WTC11 (cell line): ENCODE data around the gene KIF22. TPM values are rescaled to one million over a fixed set of nuclear protein-coding genes. Genes with fewer than 3 reads are reported as not detected.

ENCODE experiments used
- ATAC-seq: fragments of 200-7000 bp; cut with Tn5 transposase; 2 replicates; pipeline ENCODE4 v1.10.0; 2021; ENCODE audit warnings: mild to moderate bottlenecking, moderate library complexity
- CTCF ChIA-PET: fragments of 300-600 bp; sonication (Branson Sonifier 250); formaldehyde crosslinking; loops from one replicate; lab custom pipeline; 2021; ENCODE audit warnings: antibody characterized with exemption; lab: Charles Lee
- POLR2A ChIA-PET: fragments of 350-600 bp; sonication (Branson Sonifier 250); formaldehyde crosslinking; loops from one replicate; lab custom pipeline; 2021; ENCODE audit warnings: antibody characterized with exemption; lab: Charles Lee
- DNase-seq: peaks from one replicate; pipeline ENCODE4 v3.0.0; 2021; ENCODE audit warnings: low spot score
- H3K27ac Mint-ChIP-seq: 2 replicates; pipeline ENCODE4 v1.8.0; 2021; ENCODE audit warnings: mixed read lengths
- H3K27me3 Mint-ChIP-seq: 2 replicates; pipeline ENCODE4 v1.8.0; 2021; ENCODE audit warnings: low read depth, mild to moderate bottlenecking, moderate library complexity, mixed read lengths
- H3K36me3 Mint-ChIP-seq: 2 replicates; pipeline ENCODE4 v1.8.0; 2021; ENCODE audit warnings: mixed read lengths
- H3K4me1 Mint-ChIP-seq: 2 replicates; pipeline ENCODE4 v1.8.0; 2022; ENCODE audit warnings: mixed read lengths
- H3K4me3 Mint-ChIP-seq: 2 replicates; pipeline ENCODE4 v1.8.0; 2021; ENCODE audit warnings: mild to moderate bottlenecking, moderate library complexity, mixed read lengths
- H3K9me3 Mint-ChIP-seq: 2 replicates; pipeline ENCODE4 v1.8.0; 2021; ENCODE audit warnings: mixed read lengths
- CBFB ChIP-seq: sonication (generic); formaldehyde crosslinking; IDR thresholded peaks from 2 replicates; pipeline ENCODE4 v1.8.1; 2022; ENCODE audit warnings: mild to moderate bottlenecking, low read depth, missing genetic modification reagents
- ELF4 ChIP-seq: sonication (generic); formaldehyde crosslinking; IDR thresholded peaks from 2 replicates; pipeline ENCODE4 v1.8.1; 2022; ENCODE audit warnings: low read depth, mild to moderate bottlenecking, moderate library complexity, missing genetic modification reagents
- ESRRA ChIP-seq: sonication (generic); formaldehyde crosslinking; IDR thresholded peaks from 2 replicates; pipeline ENCODE4 v1.8.1; 2022; ENCODE audit warnings: mild to moderate bottlenecking, missing genetic modification reagents, borderline replicate concordance
- HMGXB4 ChIP-seq: sonication (generic); formaldehyde crosslinking; IDR thresholded peaks from 2 replicates; pipeline ENCODE4 v1.8.1; 2023; ENCODE audit warnings: mild to moderate bottlenecking, moderate library complexity, missing genetic modification reagents
- JAZF1 ChIP-seq: fragments of 250-450 bp; sonication (Bioruptor Pico); IDR thresholded peaks from 2 replicates; pipeline ENCODE4 v1.9.0; 2021; ENCODE audit warnings: moderate library complexity, mild to moderate bottlenecking, inconsistent platforms
- MLX ChIP-seq: sonication (generic); formaldehyde crosslinking; IDR thresholded peaks from 2 replicates; pipeline ENCODE4 v1.8.1; 2023; ENCODE audit warnings: mild to moderate bottlenecking, missing genetic modification reagents, moderate library complexity
- NR2C2 ChIP-seq: sonication (generic); formaldehyde crosslinking; IDR thresholded peaks from 2 replicates; pipeline ENCODE4 v1.8.0; 2022; ENCODE audit warnings: mild to moderate bottlenecking, missing genetic modification reagents
- PRRX2 ChIP-seq: fragments of 250-450 bp; sonication (Bioruptor Pico); IDR thresholded peaks from 2 replicates; pipeline ENCODE4 v1.8.0; 2021; ENCODE audit warnings: mild to moderate bottlenecking
- RORB ChIP-seq: fragments of 250-450 bp; sonication (Bioruptor Pico); IDR thresholded peaks from 2 replicates; pipeline ENCODE4 v1.9.0; 2021; ENCODE audit warnings: mild to moderate bottlenecking
- SMAD4 ChIP-seq: sonication (generic); formaldehyde crosslinking; IDR thresholded peaks from 2 replicates; pipeline ENCODE4 v1.8.0; 2022; ENCODE audit warnings: mild to moderate bottlenecking, missing genetic modification reagents
- TCF7 ChIP-seq: sonication (generic); formaldehyde crosslinking; IDR thresholded peaks from 2 replicates; pipeline ENCODE4 v1.8.0; 2022; ENCODE audit warnings: mild to moderate bottlenecking, low read depth, missing genetic modification reagents, moderate library complexity
- TP53 ChIP-seq: sonication (generic); formaldehyde crosslinking; IDR thresholded peaks from 2 replicates; pipeline ENCODE4 v1.8.1; 2023; ENCODE audit warnings: mild to moderate bottlenecking, missing genetic modification reagents
- ZNF138 ChIP-seq: sonication (generic); formaldehyde crosslinking; conservative IDR thresholded peaks from 2 replicates; pipeline ENCODE4 v1.8.1; 2022; ENCODE audit warnings: mild to moderate bottlenecking, moderate library complexity, missing genetic modification reagents
- ZNF416 ChIP-seq: fragments of 250-450 bp; sonication (Bioruptor Pico); IDR thresholded peaks from 2 replicates; pipeline ENCODE4 v1.9.0; 2021; ENCODE audit warnings: mild to moderate bottlenecking, inconsistent platforms
- ZNF423 ChIP-seq: fragments of 250-450 bp; sonication (Bioruptor Pico); IDR thresholded peaks from 2 replicates; pipeline ENCODE4 v2.1.2; 2022; ENCODE audit warnings: mild to moderate bottlenecking, moderate library complexity
- ZNF512 ChIP-seq: sonication (generic); formaldehyde crosslinking; IDR thresholded peaks from 2 replicates; pipeline ENCODE4 v1.8.1; 2022; ENCODE audit warnings: missing genetic modification reagents, borderline replicate concordance
- total RNA-seq: library from RNA; stranded (reverse); gene quantifications from 3 replicates; pipeline ENCODE4 v1.2.3, GENCODE V29; 2021
- TF ChIP-seq, protein P1 (sequence below): sonication (generic); formaldehyde crosslinking; IDR thresholded peaks from 2 replicates; pipeline ENCODE4 v1.8.0; 2023; ENCODE audit warnings: missing genetic modification reagents
- TF ChIP-seq, protein P2 (sequence below): sonication (generic); formaldehyde crosslinking; IDR thresholded peaks from 2 replicates; pipeline ENCODE4 v1.8.1; 2022; ENCODE audit warnings: mild to moderate bottlenecking, missing genetic modification reagents, moderate library complexity, borderline replicate concordance
- TF ChIP-seq, protein P3 (sequence below): sonication (generic); formaldehyde crosslinking; IDR thresholded peaks from 2 replicates; pipeline ENCODE4 v1.8.1; 2022; ENCODE audit warnings: low read depth, missing genetic modification reagents, borderline replicate concordance
- TF ChIP-seq, protein P4 (sequence below): sonication (generic); formaldehyde crosslinking; IDR thresholded peaks from 2 replicates; pipeline ENCODE4 v1.8.1; 2022; ENCODE audit warnings: mild to moderate bottlenecking, moderate library complexity, missing genetic modification reagents

The KIF22 gene
- total RNA-seq, 1 experiment from 2014 or later = 182 TPM

DNA sequence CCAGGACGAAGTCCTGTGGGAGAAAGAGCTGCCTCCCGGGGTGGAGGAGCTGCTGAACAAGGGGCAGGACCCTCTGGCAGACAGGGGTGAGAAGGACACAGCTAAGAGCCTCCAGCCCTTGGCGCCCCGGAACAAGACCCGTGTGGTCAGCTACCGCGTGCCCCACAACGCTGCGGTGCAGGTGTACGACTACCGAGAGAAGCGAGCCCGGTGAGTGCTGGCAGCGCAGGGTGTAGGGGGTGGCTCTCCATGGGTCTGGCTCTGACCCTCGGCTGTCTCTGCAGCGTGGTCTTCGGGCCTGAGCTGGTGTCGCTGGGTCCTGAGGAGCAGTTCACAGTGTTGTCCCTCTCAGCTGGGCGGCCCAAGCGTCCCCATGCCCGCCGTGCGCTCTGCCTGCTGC lies 51.1 kb downstream of the KIF22 start:
- H3K4me1 Mint-ChIP-seq = no peaks in the 10 kb centered on the region
- H3K27ac Mint-ChIP-seq = no peak overlapping the region
- DNase-seq (no peak), ATAC-seq (no peak)
- no peak for TF ChIP-seq CBFB (CRISPR knock-in tag)
- TF ChIP-seq NR2C2 = no peak
- no peak for TF ChIP-seq RORB (CRISPR knock-in tag)
- no peaks in the 10 kb centered on the region; the same call in 1 of the 2 replicates for H3K27me3 Mint-ChIP-seq
- no peaks in the 10 kb centered on the region for H3K9me3 Mint-ChIP-seq
- POLR2A ChIA-PET = no interaction called here
- no peaks in the 10 kb centered on the region for H3K36me3 Mint-ChIP-seq
- CTCF ChIA-PET = interaction anchor here (0.8 kb wide), 1 partner anchor 26 kb away, joined by 3 read pairs; the partner anchor contains the start of gene PAGR1
- H3K4me3 Mint-ChIP-seq = no peak overlapping the region

GRCh38 chr16:29842732-29843346 lies 52.3 kb downstream of the KIF22 start:
- Mint-ChIP-seq H3K9me3 (no peaks in the 10 kb centered on the region), H3K27me3 (no peaks in the 10 kb centered on the region; the same call in 1 of the 2 replicates), H3K36me3 (no peaks in the 10 kb centered on the region; the same call in 1 of the 2 replicates), H3K4me1 (no peaks in the 10 kb centered on the region), H3K27ac (no peak overlapping the region), H3K4me3 (no peak overlapping the region)
- ChIA-PET CTCF (interaction anchor here (1.0 to 3.4 kb wide), 11 partner anchors 8 to 213 kb away, joined by 3 to 20 read pairs (median 6); partner anchors contain the start of genes KIF22, MVP, PAGR1 and TLCD3B), POLR2A (no interaction called here)
- DNase-seq (no peak), ATAC-seq (0 out of 2 replicates have a peak, but pooled peaks have one; percentile 33)
- TF ChIP-seq ZNF423 (CRISPR knock-in tag) (no peak), PRRX2 (no peak), SMAD4 (no peak), ELF4 (CRISPR knock-in tag) (no peak), ZNF512 (CRISPR knock-in tag) (no peak), TCF7 (CRISPR knock-in tag) (no peak), TP53 (CRISPR knock-in tag) (no peak), ESRRA (CRISPR knock-in tag) (no peak), JAZF1 (CRISPR knock-in tag) (no peak)
- TF ChIP-seq, protein P1, sequence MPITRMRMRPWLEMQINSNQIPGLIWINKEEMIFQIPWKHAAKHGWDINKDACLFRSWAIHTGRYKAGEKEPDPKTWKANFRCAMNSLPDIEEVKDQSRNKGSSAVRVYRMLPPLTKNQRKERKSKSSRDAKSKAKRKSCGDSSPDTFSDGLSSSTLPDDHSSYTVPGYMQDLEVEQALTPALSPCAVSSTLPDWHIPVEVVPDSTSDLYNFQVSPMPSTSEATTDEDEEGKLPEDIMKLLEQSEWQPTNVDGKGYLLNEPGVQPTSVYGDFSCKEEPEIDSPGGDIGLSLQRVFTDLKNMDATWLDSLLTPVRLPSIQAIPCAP (CRISPR knock-in tag) = no peak
- TF ChIP-seq, protein P2, sequence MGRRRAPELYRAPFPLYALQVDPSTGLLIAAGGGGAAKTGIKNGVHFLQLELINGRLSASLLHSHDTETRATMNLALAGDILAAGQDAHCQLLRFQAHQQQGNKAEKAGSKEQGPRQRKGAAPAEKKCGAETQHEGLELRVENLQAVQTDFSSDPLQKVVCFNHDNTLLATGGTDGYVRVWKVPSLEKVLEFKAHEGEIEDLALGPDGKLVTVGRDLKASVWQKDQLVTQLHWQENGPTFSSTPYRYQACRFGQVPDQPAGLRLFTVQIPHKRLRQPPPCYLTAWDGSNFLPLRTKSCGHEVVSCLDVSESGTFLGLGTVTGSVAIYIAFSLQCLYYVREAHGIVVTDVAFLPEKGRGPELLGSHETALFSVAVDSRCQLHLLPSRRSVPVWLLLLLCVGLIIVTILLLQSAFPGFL (CRISPR knock-in tag) = no peak
- TF ChIP-seq, protein P3, sequence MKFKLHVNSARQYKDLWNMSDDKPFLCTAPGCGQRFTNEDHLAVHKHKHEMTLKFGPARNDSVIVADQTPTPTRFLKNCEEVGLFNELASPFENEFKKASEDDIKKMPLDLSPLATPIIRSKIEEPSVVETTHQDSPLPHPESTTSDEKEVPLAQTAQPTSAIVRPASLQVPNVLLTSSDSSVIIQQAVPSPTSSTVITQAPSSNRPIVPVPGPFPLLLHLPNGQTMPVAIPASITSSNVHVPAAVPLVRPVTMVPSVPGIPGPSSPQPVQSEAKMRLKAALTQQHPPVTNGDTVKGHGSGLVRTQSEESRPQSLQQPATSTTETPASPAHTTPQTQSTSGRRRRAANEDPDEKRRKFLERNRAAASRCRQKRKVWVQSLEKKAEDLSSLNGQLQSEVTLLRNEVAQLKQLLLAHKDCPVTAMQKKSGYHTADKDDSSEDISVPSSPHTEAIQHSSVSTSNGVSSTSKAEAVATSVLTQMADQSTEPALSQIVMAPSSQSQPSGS (CRISPR knock-in tag) = no peak

- H3K27ac Mint-ChIP-seq = 0 out of 2 replicates have a peak overlapping the region, but pooled peaks have one; percentile 63
- no peak overlapping the region for H3K4me3 Mint-ChIP-seq
- CTCF ChIA-PET = interaction anchor here (1.0 to 3.4 kb wide), 4 partner anchors 11 to 188 kb away, joined by 3 to 20 read pairs (median 10); partner anchors contain the start of genes PAGR1 and TLCD3B
- ATAC-seq = no peak
- POLR2A ChIA-PET = no interaction called here
- DNase-seq = no peak
- no peaks in the 10 kb centered on the region; the same call in 1 of the 2 replicates for H3K36me3 Mint-ChIP-seq
- no peaks in the 10 kb centered on the region; the same call in 1 of the 2 replicates for H3K27me3 Mint-ChIP-seq
- no peaks in the 10 kb centered on the region; the same call in 1 of the 2 replicates for H3K4me1 Mint-ChIP-seq
- no peaks in the 10 kb centered on the region for H3K9me3 Mint-ChIP-seq
- TF ChIP-seq, protein P4, sequence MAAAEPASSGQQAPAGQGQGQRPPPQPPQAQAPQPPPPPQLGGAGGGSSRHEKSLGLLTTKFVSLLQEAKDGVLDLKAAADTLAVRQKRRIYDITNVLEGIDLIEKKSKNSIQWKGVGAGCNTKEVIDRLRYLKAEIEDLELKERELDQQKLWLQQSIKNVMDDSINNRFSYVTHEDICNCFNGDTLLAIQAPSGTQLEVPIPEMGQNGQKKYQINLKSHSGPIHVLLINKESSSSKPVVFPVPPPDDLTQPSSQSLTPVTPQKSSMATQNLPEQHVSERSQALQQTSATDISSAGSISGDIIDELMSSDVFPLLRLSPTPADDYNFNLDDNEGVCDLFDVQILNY (CRISPR knock-in tag) = no peak
- TF ChIP-seq MLX (CRISPR knock-in tag) (no peak), ZNF416 (CRISPR knock-in tag) (no peak), ZNF512 (CRISPR knock-in tag) (no peak), HMGXB4 (CRISPR knock-in tag) (no peak), ZNF138 (CRISPR knock-in tag) (no peak)
These were observed 53.4 kb downstream of the KIF22 start for GRCh38 chr16:29843931-29844330.
